Stimulated activated CD4-positive, alpha-beta T cell treated with anti-CD3 and anti-CD28 coated beads, Interleukin-1b, Interleukin-23, amount 100 ng/mL, for 48 hours (primary cell): ENCODE data around the gene COL27A1.

ENCODE experiments used
- DNase-seq: peaks from one replicate; pipeline ENCODE4 v3.0.0-alpha.2; 2020

Gene COL27A1

GRCh38 chr9:114289571-114290481 lies 134.5 kb downstream of the COL27A1 start:
- no peak for DNase-seq

GRCh38 chr9:114290561-114290986 lies 135.2 kb downstream of the COL27A1 start:
- no peak for DNase-seq

GRCh38 chr9:114291064-114291474 lies 135.7 kb downstream of the COL27A1 start:
- DNase-seq: peak; percentile 58

- DNase-seq: no peak
These were observed 136.7 kb downstream of the COL27A1 start for GRCh38 chr9:114291886-114292590.

- no peak for DNase-seq
These were observed 139.3 kb downstream of the COL27A1 start for GRCh38 chr9:114294664-114295063.

GRCh38 chr9:114296338-114296737 lies 141.0 kb downstream of the COL27A1 start:
- DNase-seq: no peak

- DNase-seq: no peak
These were observed 144.2 kb downstream of the COL27A1 start for GRCh38 chr9:114299286-114300152.

- DNase-seq: no peak
These were observed 145.0 kb downstream of the COL27A1 start for GRCh38 chr9:114300153-114300845.

GRCh38 chr9:114300846-114301797 lies 145.8 kb downstream of the COL27A1 start:
- no peak for DNase-seq

- no peak for DNase-seq
These were observed 146.6 kb downstream of the COL27A1 start for GRCh38 chr9:114301798-114302565.

- DNase-seq: no peak
These were observed 147.4 kb downstream of the COL27A1 start for GRCh38 chr9:114302727-114303126.

- DNase-seq: no peak
These were observed 148.2 kb downstream of the COL27A1 start for GRCh38 chr9:114303571-114303970.

GRCh38 chr9:114303977-114304376 lies 148.6 kb downstream of the COL27A1 start:
- no peak for DNase-seq

GRCh38 chr9:114304416-114305188 lies 149.3 kb downstream of the COL27A1 start:
- no peak for DNase-seq

- DNase-seq: no peak
These were observed 152.5 kb downstream of the COL27A1 start for GRCh38 chr9:114307899-114308267.

GRCh38 chr9:114308361-114308950 lies 153.1 kb downstream of the COL27A1 start:
- DNase-seq: no peak

- no peak for DNase-seq
These were observed 153.8 kb downstream of the COL27A1 start for GRCh38 chr9:114309096-114309495.

GRCh38 chr9:114310471-114311450 lies 155.4 kb downstream of the COL27A1 start:
- no peak for DNase-seq
